Measurements from ENCODE around the gene DNAI4.

DNA sequence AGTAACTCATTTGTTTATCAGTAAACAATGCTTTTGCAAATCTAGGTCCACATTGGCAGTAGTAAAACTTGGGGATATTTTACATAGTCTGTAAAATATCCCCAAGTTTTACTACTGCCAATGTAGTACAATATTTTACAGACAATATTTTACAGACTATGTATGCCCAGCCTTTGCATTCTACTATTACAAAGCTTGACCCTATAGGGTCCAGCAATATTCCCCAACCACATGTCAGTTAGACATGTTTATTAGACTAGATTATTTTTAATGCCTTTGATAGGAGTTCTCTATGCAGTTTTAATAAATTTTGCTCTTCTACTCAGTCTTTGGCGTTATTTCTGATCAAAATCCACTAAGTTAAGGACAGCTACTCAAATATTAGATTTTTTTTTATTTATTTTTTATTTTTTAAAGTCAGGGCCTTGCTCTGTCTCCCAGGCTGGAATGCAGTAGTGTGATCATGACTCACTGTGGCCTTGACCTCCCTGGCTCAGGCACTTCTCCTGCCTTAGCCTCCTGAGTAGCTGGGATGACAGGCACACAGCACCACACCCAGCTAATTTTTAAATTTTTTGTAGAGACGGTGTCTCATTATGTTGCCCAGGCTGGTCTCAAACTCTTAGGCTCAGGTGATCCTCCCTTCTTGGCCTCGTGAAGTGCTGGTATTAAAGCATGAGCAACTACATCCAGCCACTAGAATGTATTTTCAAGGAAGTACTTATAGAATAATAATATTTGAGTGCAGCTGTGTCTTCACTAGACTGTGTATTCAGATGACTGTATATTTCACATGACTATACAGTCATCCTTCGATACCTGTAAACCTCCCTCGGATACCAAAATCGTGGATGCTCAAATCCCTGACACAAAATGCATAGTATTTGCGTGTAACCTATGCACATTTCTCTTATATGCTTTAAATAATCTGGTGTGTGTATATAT, 19.9 kb upstream of the DNAI4 start:
- TF ChIP-seq EZH2phosphoT487 (IDR thresholded peaks at IDR 0.05; ENCODE audit: unreplicated experiment) = no peak
- TF ChIP-seq, protein P1, sequence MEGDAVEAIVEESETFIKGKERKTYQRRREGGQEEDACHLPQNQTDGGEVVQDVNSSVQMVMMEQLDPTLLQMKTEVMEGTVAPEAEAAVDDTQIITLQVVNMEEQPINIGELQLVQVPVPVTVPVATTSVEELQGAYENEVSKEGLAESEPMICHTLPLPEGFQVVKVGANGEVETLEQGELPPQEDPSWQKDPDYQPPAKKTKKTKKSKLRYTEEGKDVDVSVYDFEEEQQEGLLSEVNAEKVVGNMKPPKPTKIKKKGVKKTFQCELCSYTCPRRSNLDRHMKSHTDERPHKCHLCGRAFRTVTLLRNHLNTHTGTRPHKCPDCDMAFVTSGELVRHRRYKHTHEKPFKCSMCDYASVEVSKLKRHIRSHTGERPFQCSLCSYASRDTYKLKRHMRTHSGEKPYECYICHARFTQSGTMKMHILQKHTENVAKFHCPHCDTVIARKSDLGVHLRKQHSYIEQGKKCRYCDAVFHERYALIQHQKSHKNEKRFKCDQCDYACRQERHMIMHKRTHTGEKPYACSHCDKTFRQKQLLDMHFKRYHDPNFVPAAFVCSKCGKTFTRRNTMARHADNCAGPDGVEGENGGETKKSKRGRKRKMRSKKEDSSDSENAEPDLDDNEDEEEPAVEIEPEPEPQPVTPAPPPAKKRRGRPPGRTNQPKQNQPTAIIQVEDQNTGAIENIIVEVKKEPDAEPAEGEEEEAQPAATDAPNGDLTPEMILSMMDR (conservative IDR thresholded peaks at IDR 0.05; ENCODE audit: low read depth in 2 of 2) = no peak
- no peak for TF ChIP-seq EZH2 (IDR thresholded peaks at IDR 0.05; ENCODE audit: low read depth, unreplicated experiment)
- TF ChIP-seq POLR2AphosphoS5 (IDR thresholded peaks at IDR 0.05; ENCODE audit: low read depth) = no peak
- TF ChIP-seq CREB1 (CRISPR knock-in tag; IDR thresholded peaks at IDR 0.05; ENCODE audit: low read depth) = no peak
- TF ChIP-seq STAT1 (IDR thresholded peaks at IDR 0.05; ENCODE audit: unreplicated experiment) = no peak
- TF ChIP-seq, protein P2, sequence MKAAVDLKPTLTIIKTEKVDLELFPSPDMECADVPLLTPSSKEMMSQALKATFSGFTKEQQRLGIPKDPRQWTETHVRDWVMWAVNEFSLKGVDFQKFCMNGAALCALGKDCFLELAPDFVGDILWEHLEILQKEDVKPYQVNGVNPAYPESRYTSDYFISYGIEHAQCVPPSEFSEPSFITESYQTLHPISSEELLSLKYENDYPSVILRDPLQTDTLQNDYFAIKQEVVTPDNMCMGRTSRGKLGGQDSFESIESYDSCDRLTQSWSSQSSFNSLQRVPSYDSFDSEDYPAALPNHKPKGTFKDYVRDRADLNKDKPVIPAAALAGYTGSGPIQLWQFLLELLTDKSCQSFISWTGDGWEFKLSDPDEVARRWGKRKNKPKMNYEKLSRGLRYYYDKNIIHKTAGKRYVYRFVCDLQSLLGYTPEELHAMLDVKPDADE (IDR thresholded peaks at IDR 0.05) = no peak
- TF ChIP-seq, protein P3, sequence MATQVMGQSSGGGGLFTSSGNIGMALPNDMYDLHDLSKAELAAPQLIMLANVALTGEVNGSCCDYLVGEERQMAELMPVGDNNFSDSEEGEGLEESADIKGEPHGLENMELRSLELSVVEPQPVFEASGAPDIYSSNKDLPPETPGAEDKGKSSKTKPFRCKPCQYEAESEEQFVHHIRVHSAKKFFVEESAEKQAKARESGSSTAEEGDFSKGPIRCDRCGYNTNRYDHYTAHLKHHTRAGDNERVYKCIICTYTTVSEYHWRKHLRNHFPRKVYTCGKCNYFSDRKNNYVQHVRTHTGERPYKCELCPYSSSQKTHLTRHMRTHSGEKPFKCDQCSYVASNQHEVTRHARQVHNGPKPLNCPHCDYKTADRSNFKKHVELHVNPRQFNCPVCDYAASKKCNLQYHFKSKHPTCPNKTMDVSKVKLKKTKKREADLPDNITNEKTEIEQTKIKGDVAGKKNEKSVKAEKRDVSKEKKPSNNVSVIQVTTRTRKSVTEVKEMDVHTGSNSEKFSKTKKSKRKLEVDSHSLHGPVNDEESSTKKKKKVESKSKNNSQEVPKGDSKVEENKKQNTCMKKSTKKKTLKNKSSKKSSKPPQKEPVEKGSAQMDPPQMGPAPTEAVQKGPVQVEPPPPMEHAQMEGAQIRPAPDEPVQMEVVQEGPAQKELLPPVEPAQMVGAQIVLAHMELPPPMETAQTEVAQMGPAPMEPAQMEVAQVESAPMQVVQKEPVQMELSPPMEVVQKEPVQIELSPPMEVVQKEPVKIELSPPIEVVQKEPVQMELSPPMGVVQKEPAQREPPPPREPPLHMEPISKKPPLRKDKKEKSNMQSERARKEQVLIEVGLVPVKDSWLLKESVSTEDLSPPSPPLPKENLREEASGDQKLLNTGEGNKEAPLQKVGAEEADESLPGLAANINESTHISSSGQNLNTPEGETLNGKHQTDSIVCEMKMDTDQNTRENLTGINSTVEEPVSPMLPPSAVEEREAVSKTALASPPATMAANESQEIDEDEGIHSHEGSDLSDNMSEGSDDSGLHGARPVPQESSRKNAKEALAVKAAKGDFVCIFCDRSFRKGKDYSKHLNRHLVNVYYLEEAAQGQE (IDR thresholded peaks at IDR 0.05; ENCODE audit: unreplicated experiment) = no peak
- no peak for TF ChIP-seq NANOG (IDR thresholded peaks at IDR 0.05; ENCODE audit: borderline replicate concordance)
- TF ChIP-seq, protein P4, sequence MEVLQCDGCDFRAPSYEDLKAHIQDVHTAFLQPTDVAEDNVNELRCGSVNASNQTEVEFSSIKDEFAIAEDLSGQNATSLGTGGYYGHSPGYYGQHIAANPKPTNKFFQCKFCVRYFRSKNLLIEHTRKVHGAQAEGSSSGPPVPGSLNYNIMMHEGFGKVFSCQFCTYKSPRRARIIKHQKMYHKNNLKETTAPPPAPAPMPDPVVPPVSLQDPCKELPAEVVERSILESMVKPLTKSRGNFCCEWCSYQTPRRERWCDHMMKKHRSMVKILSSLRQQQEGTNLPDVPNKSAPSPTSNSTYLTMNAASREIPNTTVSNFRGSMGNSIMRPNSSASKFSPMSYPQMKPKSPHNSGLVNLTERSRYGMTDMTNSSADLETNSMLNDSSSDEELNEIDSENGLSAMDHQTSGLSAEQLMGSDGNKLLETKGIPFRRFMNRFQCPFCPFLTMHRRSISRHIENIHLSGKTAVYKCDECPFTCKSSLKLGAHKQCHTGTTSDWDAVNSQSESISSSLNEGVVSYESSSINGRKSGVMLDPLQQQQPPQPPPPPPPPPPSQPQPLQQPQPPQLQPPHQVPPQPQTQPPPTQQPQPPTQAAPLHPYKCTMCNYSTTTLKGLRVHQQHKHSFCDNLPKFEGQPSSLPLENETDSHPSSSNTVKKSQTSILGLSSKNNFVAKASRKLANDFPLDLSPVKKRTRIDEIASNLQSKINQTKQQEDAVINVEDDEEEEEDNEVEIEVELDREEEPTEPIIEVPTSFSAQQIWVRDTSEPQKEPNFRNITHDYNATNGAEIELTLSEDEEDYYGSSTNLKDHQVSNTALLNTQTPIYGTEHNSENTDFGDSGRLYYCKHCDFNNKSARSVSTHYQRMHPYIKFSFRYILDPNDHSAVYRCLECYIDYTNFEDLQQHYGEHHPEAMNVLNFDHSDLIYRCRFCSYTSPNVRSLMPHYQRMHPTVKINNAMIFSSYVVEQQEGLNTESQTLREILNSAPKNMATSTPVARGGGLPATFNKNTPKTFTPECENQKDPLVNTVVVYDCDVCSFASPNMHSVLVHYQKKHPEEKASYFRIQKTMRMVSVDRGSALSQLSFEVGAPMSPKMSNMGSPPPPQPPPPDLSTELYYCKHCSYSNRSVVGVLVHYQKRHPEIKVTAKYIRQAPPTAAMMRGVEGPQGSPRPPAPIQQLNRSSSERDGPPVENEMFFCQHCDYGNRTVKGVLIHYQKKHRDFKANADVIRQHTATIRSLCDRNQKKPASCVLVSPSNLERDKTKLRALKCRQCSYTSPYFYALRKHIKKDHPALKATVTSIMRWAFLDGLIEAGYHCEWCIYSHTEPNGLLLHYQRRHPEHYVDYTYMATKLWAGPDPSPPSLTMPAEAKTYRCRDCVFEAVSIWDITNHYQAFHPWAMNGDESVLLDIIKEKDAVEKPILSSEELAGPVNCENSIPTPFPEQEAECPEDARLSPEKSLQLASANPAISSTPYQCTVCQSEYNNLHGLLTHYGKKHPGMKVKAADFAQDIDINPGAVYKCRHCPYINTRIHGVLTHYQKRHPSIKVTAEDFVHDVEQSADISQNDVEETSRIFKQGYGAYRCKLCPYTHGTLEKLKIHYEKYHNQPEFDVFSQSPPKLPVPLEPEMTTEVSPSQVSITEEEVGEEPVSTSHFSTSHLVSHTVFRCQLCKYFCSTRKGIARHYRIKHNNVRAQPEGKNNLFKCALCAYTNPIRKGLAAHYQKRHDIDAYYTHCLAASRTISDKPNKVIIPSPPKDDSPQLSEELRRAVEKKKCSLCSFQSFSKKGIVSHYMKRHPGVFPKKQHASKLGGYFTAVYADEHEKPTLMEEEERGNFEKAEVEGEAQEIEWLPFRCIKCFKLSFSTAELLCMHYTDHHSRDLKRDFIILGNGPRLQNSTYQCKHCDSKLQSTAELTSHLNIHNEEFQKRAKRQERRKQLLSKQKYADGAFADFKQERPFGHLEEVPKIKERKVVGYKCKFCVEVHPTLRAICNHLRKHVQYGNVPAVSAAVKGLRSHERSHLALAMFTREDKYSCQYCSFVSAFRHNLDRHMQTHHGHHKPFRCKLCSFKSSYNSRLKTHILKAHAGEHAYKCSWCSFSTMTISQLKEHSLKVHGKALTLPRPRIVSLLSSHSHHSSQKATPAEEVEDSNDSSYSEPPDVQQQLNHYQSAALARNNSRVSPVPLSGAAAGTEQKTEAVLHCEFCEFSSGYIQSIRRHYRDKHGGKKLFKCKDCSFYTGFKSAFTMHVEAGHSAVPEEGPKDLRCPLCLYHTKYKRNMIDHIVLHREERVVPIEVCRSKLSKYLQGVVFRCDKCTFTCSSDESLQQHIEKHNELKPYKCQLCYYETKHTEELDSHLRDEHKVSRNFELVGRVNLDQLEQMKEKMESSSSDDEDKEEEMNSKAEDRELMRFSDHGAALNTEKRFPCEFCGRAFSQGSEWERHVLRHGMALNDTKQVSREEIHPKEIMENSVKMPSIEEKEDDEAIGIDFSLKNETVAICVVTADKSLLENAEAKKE (CRISPR knock-in tag; IDR thresholded peaks at IDR 0.05) = no peak
